ENCODE measurements around the gene UCK1. TPM values are rescaled to one million over a fixed set of nuclear protein-coding genes. Genes with fewer than 3 reads are reported as not detected.

The UCK1 gene
- total and polyA plus RNA-seq, 4 donors, result 13.4 to 34.1 (median 24.0) TPM

DNA sequence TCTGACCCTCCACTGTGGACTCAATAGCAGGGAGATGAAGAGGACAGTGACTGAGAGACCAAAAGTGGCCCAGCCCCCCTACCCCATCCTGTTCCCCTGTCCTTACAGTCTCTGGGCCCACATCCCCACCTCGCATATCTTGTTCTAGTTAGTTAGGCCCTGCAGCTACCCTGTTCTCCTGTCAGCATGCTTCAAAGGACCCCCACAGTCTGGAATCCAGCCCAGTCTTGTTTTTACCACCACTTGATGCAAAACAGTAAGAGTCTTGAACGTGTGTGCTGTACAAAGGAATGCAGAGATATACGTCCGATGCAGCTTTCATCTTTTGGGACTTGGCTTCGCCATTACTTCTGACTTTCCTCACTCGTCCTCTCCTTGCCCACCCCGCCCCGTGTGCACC, 40.5 kb downstream of the UCK1 start:
- Histone ChIP-seq H3K9me3 (ENCODE audit: control insufficient read depth in 4 of 4, low read length in 3 of 4) (no peaks in the 10 kb centered on the region), H3K4me1 (ENCODE audit: control insufficient read depth in 4 of 4, insufficient read depth in 4 of 4, low read length in 3 of 4) (no peaks in the 10 kb centered on the region), H3K27me3 (ENCODE audit: control insufficient read depth in 4 of 4, insufficient read depth in 4 of 4, low read length in 3 of 4) (no peaks in the 10 kb centered on the region), H3K4me3 (ENCODE audit: low read depth in 1 of 3, low read length in 3 of 3) (no peak overlapping the region), H3K27ac (ENCODE audit: low read depth in 1 of 2, low read length in 2 of 2) (no peak overlapping the region), H3K9ac (ENCODE audit: low read depth in 1 of 2, low read length in 2 of 2) (no peak overlapping the region), H3K36me3 (ENCODE audit: control insufficient read depth in 4 of 4, insufficient read depth in 3 of 4, low read depth in 1 of 4, low read length in 3 of 4) (peaks cover 60 to 100% (median 78%) of the 10 kb centered on the region in 4 donors)
- TF ChIP-seq RAD21 (IDR thresholded peaks at IDR 0.05) (no peak), ZBTB33 (IDR thresholded peaks at IDR 0.05) (no peak), ATF3 (IDR thresholded peaks at IDR 0.05) (no peak), SP1 (IDR thresholded peaks at IDR 0.05) (no peak), GABPA (IDR thresholded peaks at IDR 0.05 in 1 of 2, conservative IDR thresholded peaks at IDR 0.05 in 1 of 2) (no peak), YY1 (IDR thresholded peaks at IDR 0.05) (no peak), MAX (IDR thresholded peaks at IDR 0.05) (no peak), FOXA2 (IDR thresholded peaks at IDR 0.05) (no peak), RXRA (IDR thresholded peaks at IDR 0.05) (no peak)
- no peak for DNase-seq (ENCODE audit: low spot score)
- 78% methylated on average over 8 of the region's 8 CpGs for WGBS

GRCh38 chr9:131487621-131488031, 43.4 kb downstream of the UCK1 start:
- H3K4me1 ChIP-seq (ENCODE audit: control insufficient read depth in 4 of 4, insufficient read depth in 4 of 4, low read length in 3 of 4), result no peaks in the 10 kb centered on the region
- H3K27ac ChIP-seq (ENCODE audit: low read depth in 1 of 2, low read length in 2 of 2), result no peak overlapping the region
- H3K4me3 ChIP-seq (ENCODE audit: low read depth in 1 of 3, low read length in 3 of 3), result no peak overlapping the region
- DNase-seq (ENCODE audit: low spot score), result no peak
- no peaks in the 10 kb centered on the region for H3K27me3 ChIP-seq (ENCODE audit: control insufficient read depth in 4 of 4, insufficient read depth in 4 of 4, low read length in 3 of 4)
- H3K9ac ChIP-seq (ENCODE audit: low read depth in 1 of 2, low read length in 2 of 2), result no peak overlapping the region
- 90% methylated on average over 14 of the region's 14 CpGs for WGBS
- peaks cover 56 to 100% (median 83%) of the 10 kb centered on the region in 4 donors for H3K36me3 ChIP-seq (ENCODE audit: control insufficient read depth in 4 of 4, insufficient read depth in 3 of 4, low read depth in 1 of 4, low read length in 3 of 4)
- H3K9me3 ChIP-seq (ENCODE audit: control insufficient read depth in 4 of 4, low read length in 3 of 4), result no peaks in the 10 kb centered on the region
- no peak for TF ChIP-seq ZBTB33 (IDR thresholded peaks at IDR 0.05)
- TF ChIP-seq NR2F2 (IDR thresholded peaks at IDR 0.05), result no peak
- TF ChIP-seq EGR1 (IDR thresholded peaks at IDR 0.05; ENCODE audit: low read depth in 2 of 2), result no peak
- TF ChIP-seq FOXA2 (IDR thresholded peaks at IDR 0.05), result no peak
- no peak for TF ChIP-seq RAD21 (IDR thresholded peaks at IDR 0.05)
- TF ChIP-seq, protein P1, sequence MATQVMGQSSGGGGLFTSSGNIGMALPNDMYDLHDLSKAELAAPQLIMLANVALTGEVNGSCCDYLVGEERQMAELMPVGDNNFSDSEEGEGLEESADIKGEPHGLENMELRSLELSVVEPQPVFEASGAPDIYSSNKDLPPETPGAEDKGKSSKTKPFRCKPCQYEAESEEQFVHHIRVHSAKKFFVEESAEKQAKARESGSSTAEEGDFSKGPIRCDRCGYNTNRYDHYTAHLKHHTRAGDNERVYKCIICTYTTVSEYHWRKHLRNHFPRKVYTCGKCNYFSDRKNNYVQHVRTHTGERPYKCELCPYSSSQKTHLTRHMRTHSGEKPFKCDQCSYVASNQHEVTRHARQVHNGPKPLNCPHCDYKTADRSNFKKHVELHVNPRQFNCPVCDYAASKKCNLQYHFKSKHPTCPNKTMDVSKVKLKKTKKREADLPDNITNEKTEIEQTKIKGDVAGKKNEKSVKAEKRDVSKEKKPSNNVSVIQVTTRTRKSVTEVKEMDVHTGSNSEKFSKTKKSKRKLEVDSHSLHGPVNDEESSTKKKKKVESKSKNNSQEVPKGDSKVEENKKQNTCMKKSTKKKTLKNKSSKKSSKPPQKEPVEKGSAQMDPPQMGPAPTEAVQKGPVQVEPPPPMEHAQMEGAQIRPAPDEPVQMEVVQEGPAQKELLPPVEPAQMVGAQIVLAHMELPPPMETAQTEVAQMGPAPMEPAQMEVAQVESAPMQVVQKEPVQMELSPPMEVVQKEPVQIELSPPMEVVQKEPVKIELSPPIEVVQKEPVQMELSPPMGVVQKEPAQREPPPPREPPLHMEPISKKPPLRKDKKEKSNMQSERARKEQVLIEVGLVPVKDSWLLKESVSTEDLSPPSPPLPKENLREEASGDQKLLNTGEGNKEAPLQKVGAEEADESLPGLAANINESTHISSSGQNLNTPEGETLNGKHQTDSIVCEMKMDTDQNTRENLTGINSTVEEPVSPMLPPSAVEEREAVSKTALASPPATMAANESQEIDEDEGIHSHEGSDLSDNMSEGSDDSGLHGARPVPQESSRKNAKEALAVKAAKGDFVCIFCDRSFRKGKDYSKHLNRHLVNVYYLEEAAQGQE (IDR thresholded peaks at IDR 0.05), result no peak
- TF ChIP-seq HNF4G (IDR thresholded peaks at IDR 0.05), result no peak
- no peak for TF ChIP-seq ATF3 (IDR thresholded peaks at IDR 0.05)
- no peak for TF ChIP-seq YY1 (IDR thresholded peaks at IDR 0.05)
- TF ChIP-seq HNF4A (conservative IDR thresholded peaks at IDR 0.05), result no peak
- TF ChIP-seq RXRA (IDR thresholded peaks at IDR 0.05), result no peak
- no peak for TF ChIP-seq SP1 (IDR thresholded peaks at IDR 0.05)
- TF ChIP-seq, protein P2, sequence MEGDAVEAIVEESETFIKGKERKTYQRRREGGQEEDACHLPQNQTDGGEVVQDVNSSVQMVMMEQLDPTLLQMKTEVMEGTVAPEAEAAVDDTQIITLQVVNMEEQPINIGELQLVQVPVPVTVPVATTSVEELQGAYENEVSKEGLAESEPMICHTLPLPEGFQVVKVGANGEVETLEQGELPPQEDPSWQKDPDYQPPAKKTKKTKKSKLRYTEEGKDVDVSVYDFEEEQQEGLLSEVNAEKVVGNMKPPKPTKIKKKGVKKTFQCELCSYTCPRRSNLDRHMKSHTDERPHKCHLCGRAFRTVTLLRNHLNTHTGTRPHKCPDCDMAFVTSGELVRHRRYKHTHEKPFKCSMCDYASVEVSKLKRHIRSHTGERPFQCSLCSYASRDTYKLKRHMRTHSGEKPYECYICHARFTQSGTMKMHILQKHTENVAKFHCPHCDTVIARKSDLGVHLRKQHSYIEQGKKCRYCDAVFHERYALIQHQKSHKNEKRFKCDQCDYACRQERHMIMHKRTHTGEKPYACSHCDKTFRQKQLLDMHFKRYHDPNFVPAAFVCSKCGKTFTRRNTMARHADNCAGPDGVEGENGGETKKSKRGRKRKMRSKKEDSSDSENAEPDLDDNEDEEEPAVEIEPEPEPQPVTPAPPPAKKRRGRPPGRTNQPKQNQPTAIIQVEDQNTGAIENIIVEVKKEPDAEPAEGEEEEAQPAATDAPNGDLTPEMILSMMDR (IDR thresholded peaks at IDR 0.05; ENCODE audit: low read depth, low read length, missing input control), result no peak
- TF ChIP-seq FOXA1 (IDR thresholded peaks at IDR 0.05), result no peak
- no peak for TF ChIP-seq GABPA (IDR thresholded peaks at IDR 0.05 in 1 of 2, conservative IDR thresholded peaks at IDR 0.05 in 1 of 2)
- TF ChIP-seq TAF1 (conservative IDR thresholded peaks at IDR 0.05), result no peak
- TF ChIP-seq JUND (IDR thresholded peaks at IDR 0.05), result no peak
- no peak for TF ChIP-seq MAX (IDR thresholded peaks at IDR 0.05)

All from liver (tissue), 9 donors.